ENCODE data around the gene RAB44. TPM values are rescaled to one million over a fixed set of nuclear protein-coding genes. Genes with fewer than 3 reads are reported as not detected.

The RAB44 gene
- total and polyA plus RNA-seq, 2 of the 13 experiments (the other 11 are each of a cell fraction or from before 2014, with no cell fraction given) = not detected

- TF ChIP-seq, protein P1, sequence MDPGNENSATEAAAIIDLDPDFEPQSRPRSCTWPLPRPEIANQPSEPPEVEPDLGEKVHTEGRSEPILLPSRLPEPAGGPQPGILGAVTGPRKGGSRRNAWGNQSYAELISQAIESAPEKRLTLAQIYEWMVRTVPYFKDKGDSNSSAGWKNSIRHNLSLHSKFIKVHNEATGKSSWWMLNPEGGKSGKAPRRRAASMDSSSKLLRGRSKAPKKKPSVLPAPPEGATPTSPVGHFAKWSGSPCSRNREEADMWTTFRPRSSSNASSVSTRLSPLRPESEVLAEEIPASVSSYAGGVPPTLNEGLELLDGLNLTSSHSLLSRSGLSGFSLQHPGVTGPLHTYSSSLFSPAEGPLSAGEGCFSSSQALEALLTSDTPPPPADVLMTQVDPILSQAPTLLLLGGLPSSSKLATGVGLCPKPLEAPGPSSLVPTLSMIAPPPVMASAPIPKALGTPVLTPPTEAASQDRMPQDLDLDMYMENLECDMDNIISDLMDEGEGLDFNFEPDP (CRISPR knock-in tag; conservative IDR thresholded peaks at IDR 0.05) = 0 out of 2 replicates have a peak, but pooled peaks have one; percentile 69
- TF ChIP-seq ZNF777 (CRISPR knock-in tag; IDR thresholded peaks at IDR 0.05) = no peak
- peak; percentile 50 for TF ChIP-seq GABPB1 (CRISPR knock-in tag; IDR thresholded peaks at IDR 0.05)
- TF ChIP-seq ZNF30 (CRISPR knock-in tag; IDR thresholded peaks at IDR 0.05) = peak; percentile 86
- TF ChIP-seq EHMT2 (IDR thresholded peaks at IDR 0.05; ENCODE audit: borderline replicate concordance, low read depth, low read length) = no peak
- no peak for TF ChIP-seq MXI1 (IDR thresholded peaks at IDR 0.05; ENCODE audit: borderline replicate concordance, low read depth, low read length)
These were observed 13.8 kb upstream of the RAB44 start (continued) for GRCh38 chr6:36683656-36684446.

DNA sequence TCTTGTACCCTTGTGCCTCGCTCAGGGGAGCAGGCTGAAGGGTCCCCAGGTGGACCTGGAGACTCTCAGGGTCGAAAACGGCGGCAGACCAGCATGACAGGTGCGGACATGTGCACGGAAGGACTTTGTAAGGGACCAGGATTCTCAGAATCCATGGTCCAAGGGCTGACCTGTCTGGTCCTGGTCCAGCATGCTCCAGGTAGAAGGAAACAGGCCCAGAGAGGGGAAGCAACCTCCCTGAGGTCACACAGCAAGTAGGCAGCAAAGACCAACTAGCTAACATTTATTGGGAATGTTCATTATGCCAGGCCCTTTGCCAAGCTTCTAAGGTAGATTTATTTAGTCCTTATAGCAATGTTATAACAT, 13.2 kb upstream of the RAB44 start:
- H3K79me2 ChIP-seq (ENCODE audit: insufficient read depth, low read length) = peaks cover 32% of the 10 kb centered on the region
- ATAC-seq (no peak), DNase-seq (ENCODE audit: low spot score) (no peak), FAIRE-seq (no peak)
- H3K4me3 ChIP-seq (replicated peaks in 1 of 3; ENCODE audit: insufficient read depth in 1 of 3, low read depth in 2 of 3, low read length in 3 of 3) = no peak overlapping the region
- ChIA-PET POLR2A (interaction anchor here (4.1 kb wide), 1 partner anchor 18 kb away, joined by 29 read pairs; no protein-coding TSS in a partner anchor), CTCF (ENCODE audit: low intra/inter-chr PET ratio, low total read pairs) (no interaction called here)
- H3K4me1 ChIP-seq (ENCODE audit: insufficient read depth, low read length) = peaks cover 36% of the 10 kb centered on the region
- H3K36me3 ChIP-seq (replicated peaks in 1 of 2; ENCODE audit: control insufficient read depth in 1 of 2, insufficient read depth in 2 of 2, low read length in 2 of 2) = peaks cover 29 to 49% of the 10 kb centered on the region in 2 experiments
- intact Hi-C loops (cut with micrococcal nuclease; ENCODE audit: unreplicated experiment) (loop anchor here (5.0 kb wide), 1 partner anchor 38 kb away; no protein-coding TSS in a partner anchor), in situ Hi-C loops (cut with HindIII; ENCODE audit: extremely low pct_ligation_motif_present, low pct_unique_long_range_greater_than_20kb) (loop anchor here (5.0 kb wide), 1 partner anchor 62 kb away; no protein-coding TSS in a partner anchor)
- no peak overlapping the region for H3K27ac ChIP-seq (ENCODE audit: extremely low read length, insufficient read depth, low read length)
- no peak overlapping the region for H3K4me2 ChIP-seq (ENCODE audit: low read depth, low read length)
- no peak overlapping the region for H3K9ac ChIP-seq (ENCODE audit: insufficient read depth, low read depth, low read length)
- H3K9me3 ChIP-seq (ENCODE audit: low read length) = no peaks in the 10 kb centered on the region
- peaks cover 0 to 3% of the 10 kb centered on the region in 2 experiments; a peak in 3 of 5 replicates for H3K27me3 ChIP-seq (ENCODE audit: control insufficient read depth in 1 of 2, insufficient read depth in 2 of 2, low read length in 2 of 2)
- WGBS (ENCODE audit: low lambda C conversion rate) = 100% methylated on average over 6 of the region's 6 CpGs
- peaks cover 80% of the 10 kb centered on the region for H4K20me1 ChIP-seq (ENCODE audit: insufficient read depth, low read length)
- no TSS peak for BruUV-seq (replicated peaks)
- H2AFZ ChIP-seq (ENCODE audit: low read length) = no peak overlapping the region
- TF ChIP-seq, protein P2, sequence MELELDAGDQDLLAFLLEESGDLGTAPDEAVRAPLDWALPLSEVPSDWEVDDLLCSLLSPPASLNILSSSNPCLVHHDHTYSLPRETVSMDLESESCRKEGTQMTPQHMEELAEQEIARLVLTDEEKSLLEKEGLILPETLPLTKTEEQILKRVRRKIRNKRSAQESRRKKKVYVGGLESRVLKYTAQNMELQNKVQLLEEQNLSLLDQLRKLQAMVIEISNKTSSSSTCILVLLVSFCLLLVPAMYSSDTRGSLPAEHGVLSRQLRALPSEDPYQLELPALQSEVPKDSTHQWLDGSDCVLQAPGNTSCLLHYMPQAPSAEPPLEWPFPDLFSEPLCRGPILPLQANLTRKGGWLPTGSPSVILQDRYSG (CRISPR knock-in tag; IDR thresholded peaks at IDR 0.05) = no peak
- TF ChIP-seq ZNF704 (CRISPR knock-in tag; IDR thresholded peaks at IDR 0.05; ENCODE audit: borderline replicate concordance) = no peak
- TF ChIP-seq, protein P3, sequence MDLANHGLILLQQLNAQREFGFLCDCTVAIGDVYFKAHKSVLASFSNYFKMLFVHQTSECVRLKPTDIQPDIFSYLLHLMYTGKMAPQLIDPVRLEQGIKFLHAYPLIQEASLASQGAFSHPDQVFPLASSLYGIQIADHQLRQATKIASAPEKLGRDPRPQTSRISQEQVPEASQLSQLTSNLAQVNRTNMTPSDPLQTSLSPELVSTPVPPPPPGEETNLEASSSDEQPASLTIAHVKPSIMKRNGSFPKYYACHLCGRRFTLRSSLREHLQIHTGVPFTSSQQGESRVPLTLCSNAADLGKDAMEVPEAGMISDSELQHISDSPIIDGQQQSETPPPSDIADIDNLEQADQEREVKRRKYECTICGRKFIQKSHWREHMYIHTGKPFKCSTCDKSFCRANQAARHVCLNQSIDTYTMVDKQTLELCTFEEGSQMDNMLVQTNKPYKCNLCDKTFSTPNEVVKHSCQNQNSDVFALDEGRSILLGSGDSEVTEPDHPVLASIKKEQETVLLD (CRISPR knock-in tag; IDR thresholded peaks at IDR 0.05; ENCODE audit: low read depth) = peak; percentile 4; the same call in 1 of the 2 replicates
- TF ChIP-seq SMARCC2 (IDR thresholded peaks at IDR 0.05) = no peak
- TF ChIP-seq ZNF768 (CRISPR knock-in tag; IDR thresholded peaks at IDR 0.05) = peak; percentile 97
- TF ChIP-seq, protein P4, sequence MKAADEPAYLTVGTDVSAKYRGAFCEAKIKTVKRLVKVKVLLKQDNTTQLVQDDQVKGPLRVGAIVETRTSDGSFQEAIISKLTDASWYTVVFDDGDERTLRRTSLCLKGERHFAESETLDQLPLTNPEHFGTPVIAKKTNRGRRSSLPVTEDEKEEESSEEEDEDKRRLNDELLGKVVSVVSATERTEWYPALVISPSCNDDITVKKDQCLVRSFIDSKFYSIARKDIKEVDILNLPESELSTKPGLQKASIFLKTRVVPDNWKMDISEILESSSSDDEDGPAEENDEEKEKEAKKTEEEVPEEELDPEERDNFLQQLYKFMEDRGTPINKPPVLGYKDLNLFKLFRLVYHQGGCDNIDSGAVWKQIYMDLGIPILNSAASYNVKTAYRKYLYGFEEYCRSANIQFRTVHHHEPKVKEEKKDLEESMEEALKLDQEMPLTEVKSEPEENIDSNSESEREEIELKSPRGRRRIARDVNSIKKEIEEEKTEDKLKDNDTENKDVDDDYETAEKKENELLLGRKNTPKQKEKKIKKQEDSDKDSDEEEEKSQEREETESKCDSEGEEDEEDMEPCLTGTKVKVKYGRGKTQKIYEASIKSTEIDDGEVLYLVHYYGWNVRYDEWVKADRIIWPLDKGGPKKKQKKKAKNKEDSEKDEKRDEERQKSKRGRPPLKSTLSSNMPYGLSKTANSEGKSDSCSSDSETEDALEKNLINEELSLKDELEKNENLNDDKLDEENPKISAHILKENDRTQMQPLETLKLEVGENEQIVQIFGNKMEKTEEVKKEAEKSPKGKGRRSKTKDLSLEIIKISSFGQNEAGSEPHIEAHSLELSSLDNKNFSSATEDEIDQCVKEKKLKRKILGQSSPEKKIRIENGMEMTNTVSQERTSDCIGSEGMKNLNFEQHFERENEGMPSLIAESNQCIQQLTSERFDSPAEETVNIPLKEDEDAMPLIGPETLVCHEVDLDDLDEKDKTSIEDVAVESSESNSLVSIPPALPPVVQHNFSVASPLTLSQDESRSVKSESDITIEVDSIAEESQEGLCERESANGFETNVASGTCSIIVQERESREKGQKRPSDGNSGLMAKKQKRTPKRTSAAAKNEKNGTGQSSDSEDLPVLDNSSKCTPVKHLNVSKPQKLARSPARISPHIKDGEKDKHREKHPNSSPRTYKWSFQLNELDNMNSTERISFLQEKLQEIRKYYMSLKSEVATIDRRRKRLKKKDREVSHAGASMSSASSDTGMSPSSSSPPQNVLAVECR (CRISPR knock-in tag; IDR thresholded peaks at IDR 0.05; ENCODE audit: borderline replicate concordance) = 0 out of 2 replicates have a peak, but pooled peaks have one; percentile 6
